GM12875 (cell line): Measurements from ENCODE around the gene ARMC6.

Source experiments
- H3K4me3 ChIP-seq: one replicate; pipeline ENCODE4 v1.5.1; 2011; ENCODE audit warnings: low read depth, low read length, control low read depth
- CTCF ChIP-seq: IDR thresholded peaks from 2 replicates; pipeline ENCODE4 v1.5.1; 2011; ENCODE audit warnings: low read depth, mild to moderate bottlenecking, control low read depth, inconsistent platforms, low read length, moderate library complexity, borderline replicate concordance; ENCODE audit not compliant: insufficient read depth

Gene ARMC6

GRCh38 chr19:19064098-19064722, 30.8 kb downstream of the ARMC6 start:
- peak; percentile 59 for TF ChIP-seq CTCF
- H3K4me3 ChIP-seq: peak overlapping the region; percentile 62

GRCh38 chr19:19064811-19065745, 31.7 kb downstream of the ARMC6 start:
- no peak for TF ChIP-seq CTCF
- peak overlapping the region; percentile 62 for H3K4me3 ChIP-seq

DNA sequence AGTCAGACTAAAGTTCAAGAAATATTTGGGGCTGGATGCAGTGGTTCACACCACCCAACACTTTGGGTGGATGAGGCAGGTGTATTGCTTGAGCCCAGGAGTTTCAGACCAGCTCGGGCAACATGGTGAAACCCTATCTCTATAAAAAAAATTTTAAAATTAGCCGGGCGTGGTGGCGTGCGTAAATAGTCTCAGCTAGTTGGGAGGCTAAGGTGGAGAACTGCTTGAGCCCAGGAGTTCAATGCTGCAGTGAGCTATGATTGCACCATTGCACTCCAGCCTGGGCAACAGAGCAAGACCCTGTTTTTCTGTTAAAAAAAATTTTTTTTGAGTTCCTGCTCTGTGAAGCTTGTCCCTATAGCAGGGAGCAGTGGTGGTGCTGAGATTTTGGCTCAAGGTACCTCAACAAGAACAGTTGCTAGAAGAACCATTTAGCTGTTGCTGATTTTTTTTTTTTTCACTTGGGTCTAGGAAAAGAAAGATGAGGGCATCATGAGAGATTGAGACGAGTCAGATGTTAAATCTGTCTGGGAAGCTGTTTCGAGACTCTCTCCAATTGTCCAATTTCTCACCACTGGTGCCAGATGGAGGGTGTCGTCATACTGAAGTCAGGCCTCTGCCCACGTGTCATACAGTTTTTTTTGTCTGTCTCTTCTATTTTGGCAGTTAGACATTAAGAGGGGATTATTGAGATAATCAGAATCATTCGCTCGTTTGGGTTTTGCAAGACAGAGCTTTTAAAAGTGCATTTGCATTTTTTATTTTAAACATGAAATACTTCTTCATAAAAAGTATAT, 34.1 kb downstream of the ARMC6 start:
- H3K4me3 ChIP-seq: no peak overlapping the region
- TF ChIP-seq CTCF: no peak

DNA sequence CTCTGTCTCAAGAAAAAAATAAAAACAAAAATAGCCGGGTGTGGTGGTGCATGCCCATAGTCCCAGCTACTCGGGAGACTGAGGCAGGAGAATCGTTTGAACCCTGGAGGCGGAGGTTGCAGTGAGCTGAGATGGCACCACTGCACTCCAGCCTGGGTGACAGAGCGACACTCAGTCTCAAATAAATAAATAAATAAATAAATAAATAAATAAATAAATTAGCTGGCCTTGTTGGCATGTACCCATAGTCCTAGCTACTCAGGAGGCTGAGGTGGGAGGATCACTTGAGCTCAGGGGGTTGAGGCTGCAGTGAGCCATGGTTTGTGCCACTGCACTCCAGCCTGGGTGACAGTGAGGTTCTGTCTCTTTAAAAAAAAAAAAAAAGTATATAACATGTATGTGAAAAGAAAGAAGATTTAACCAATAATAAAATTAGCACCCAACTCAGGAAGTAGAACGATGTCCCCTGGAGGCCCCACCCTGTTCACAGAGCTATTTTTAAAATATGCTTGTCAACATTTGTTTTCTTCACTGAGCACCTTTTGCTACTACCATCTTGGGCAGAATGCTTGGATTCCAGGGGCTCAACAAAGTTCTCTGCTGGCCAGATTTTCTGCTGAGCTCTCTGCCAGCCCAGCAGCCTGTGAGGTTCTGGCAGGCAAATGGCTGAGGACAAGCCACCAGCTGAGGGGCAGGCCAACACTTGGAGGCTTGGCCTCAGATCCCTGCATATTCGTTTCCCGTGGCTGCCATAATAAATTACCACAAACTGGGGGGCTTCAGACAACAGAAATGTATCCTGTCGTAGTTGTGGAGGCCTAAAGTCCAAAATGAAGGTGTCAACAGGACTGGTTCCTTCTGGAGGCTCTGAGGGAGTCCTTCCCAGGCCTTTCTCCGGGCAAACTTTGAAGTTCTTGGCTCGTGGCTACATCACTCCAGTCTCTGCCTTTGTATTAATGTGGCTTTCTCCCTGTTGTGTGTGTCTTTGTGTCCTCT, 35.6 kb downstream of the ARMC6 start:
- no peak for TF ChIP-seq CTCF
- no peak overlapping the region for H3K4me3 ChIP-seq

- H3K4me3 ChIP-seq: no peak overlapping the region
- TF ChIP-seq CTCF: no peak
These were observed 38.5 kb downstream of the ARMC6 start for GRCh38 chr19:19071897-19072296.

GRCh38 chr19:19074196-19074882, 40.9 kb downstream of the ARMC6 start:
- TF ChIP-seq CTCF: no peak

More at GRCh38 chr19:19074196-19074882, 40.9 kb downstream of the ARMC6 start:
- no peak overlapping the region for H3K4me3 ChIP-seq
